DND-41 (cell line): ENCODE data around the gene MEG3.

Source experiments
- ATAC-seq: fragments of 200-7000 bp; cut with Tn5 transposase; 3 replicates; pipeline ENCODE4 v1.9.1; 2021; ENCODE audit warnings: low read depth; ENCODE audit not compliant: insufficient read depth
- DNase-seq: peaks from one replicate; pipeline ENCODE4 v3.0.0-alpha.2; 2020
- H2AFZ ChIP-seq: 2 replicates; pipeline ENCODE4 v1.6.0; 2012; ENCODE audit warnings: low read depth, low read length
- H3K27ac ChIP-seq: 2 replicates; pipeline ENCODE4 v1.5.1; 2012; ENCODE audit warnings: low read length, inconsistent platforms
- H3K27me3 ChIP-seq: fragments of 200-600 bp; sonication (generic); 2 replicates; pipeline ENCODE4 v1.6.0; 2012; ENCODE audit warnings: low read length, mild to moderate bottlenecking, inconsistent platforms; ENCODE audit not compliant: insufficient read depth, poor library complexity
- H3K36me3 ChIP-seq: 2 replicates; pipeline ENCODE4 v1.5.1; 2012; ENCODE audit warnings: low read length, inconsistent platforms; ENCODE audit not compliant: insufficient read depth
- H3K4me1 ChIP-seq: 2 replicates; pipeline ENCODE4 v1.5.1; 2012; ENCODE audit warnings: mild to moderate bottlenecking, low read length; ENCODE audit not compliant: insufficient read depth
- H3K4me2 ChIP-seq: 2 replicates; pipeline ENCODE4 v1.6.0; 2012; ENCODE audit warnings: mild to moderate bottlenecking, moderate library complexity, low read length, inconsistent platforms; ENCODE audit not compliant: insufficient read depth
- H3K4me3 ChIP-seq, 2 experiments: fragments of 200-600 bp in 1 of 2; shearing (Covaris generic) in 1 of 2; 2 replicates each; pipeline ENCODE4 v1.5.1; 2012 to 2016; ENCODE audit warnings: inconsistent platforms in 2 of 2, low read length in 2 of 2, mild to moderate bottlenecking in 2 of 2, low read depth in 1 of 2, moderate library complexity in 1 of 2
- H3K79me2 ChIP-seq: 2 replicates; pipeline ENCODE4 v1.6.0; 2012; ENCODE audit warnings: low read length, inconsistent platforms; ENCODE audit not compliant: insufficient read depth
- H3K9ac ChIP-seq: 2 replicates; pipeline ENCODE4 v1.6.0; 2012; ENCODE audit warnings: low read depth, mild to moderate bottlenecking, inconsistent platforms, low read length, moderate library complexity
- H3K9me3 ChIP-seq: 2 replicates; pipeline ENCODE4 v1.5.1; 2012; ENCODE audit warnings: low read length, moderate library complexity, mild to moderate bottlenecking, inconsistent platforms; ENCODE audit not compliant: insufficient read depth, severe bottlenecking
- H4K20me1 ChIP-seq: 2 replicates; pipeline ENCODE4 v1.6.0; 2012; ENCODE audit warnings: low read length; ENCODE audit not compliant: insufficient read depth
- CTCF ChIP-seq: IDR thresholded peaks from 2 replicates; pipeline ENCODE4 v1.5.1; 2012; ENCODE audit warnings: borderline replicate concordance, low read length, moderate library complexity, mild to moderate bottlenecking; ENCODE audit not compliant: poor library complexity, severe bottlenecking; ENCODE audit errors: extremely low read depth
- EZH2 ChIP-seq: IDR thresholded peaks from 3 replicates; pipeline ENCODE4 v1.6.1; 2012; ENCODE audit warnings: borderline replicate concordance, low read depth, mild to moderate bottlenecking, moderate library complexity, low read length, inconsistent platforms; ENCODE audit not compliant: severe bottlenecking

The MEG3 gene

GRCh38 chr14:100836941-100837804 is 11.3 kb downstream of the MEG3 start:
- no peaks in the 10 kb centered on the region for H3K79me2 ChIP-seq
- H4K20me1 ChIP-seq: 0 out of 2 replicates have a peak, but pooled peaks cover 5% of the 10 kb centered on the region
- DNase-seq (no peak), ATAC-seq (no peak)
- no peak overlapping the region for H3K4me2 ChIP-seq
- no peaks in the 10 kb centered on the region for H3K9me3 ChIP-seq
- no peak overlapping the region for H3K27ac ChIP-seq
- no peaks in the 10 kb centered on the region for H3K36me3 ChIP-seq
- no peak overlapping the region for H3K9ac ChIP-seq
- TF ChIP-seq CTCF: no peak
- TF ChIP-seq EZH2: no peak
- H3K4me1 ChIP-seq: no peaks in the 10 kb centered on the region
- H2AFZ ChIP-seq: no peak overlapping the region
- H3K4me3 ChIP-seq: no peak overlapping the region
- H3K27me3 ChIP-seq: peaks cover 10% of the 10 kb centered on the region

DNA sequence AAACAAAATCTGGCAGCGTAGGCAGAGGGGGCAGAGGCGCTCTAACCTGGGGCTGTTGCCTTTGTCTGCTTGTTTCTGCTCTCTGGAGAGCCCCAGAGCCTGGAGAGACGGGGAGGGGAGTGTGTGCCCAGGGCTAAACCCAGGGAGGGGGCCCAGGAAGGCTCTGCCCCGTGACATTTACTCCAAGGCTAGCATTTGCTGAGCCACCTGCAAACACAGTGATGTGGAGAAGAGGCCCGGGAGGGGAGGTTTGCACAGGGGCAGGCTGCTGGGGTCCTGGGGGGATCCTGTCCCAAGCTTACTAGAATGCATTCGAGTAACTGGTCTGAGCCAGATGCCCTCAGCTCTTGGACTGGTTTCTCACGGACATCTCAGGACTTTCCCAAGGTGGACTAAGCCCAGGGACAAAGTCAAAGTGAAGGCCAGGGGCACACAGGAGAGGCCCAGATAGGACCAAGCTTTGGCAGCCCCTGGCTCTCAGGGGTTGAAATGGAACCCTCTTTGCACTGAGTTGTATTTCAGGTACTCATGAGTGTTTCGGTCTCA is 12.0 kb downstream of the MEG3 start:
- H3K4me1 ChIP-seq: no peaks in the 10 kb centered on the region
- H3K27me3 ChIP-seq: peaks cover 10% of the 10 kb centered on the region
- H2AFZ ChIP-seq: no peak overlapping the region
- no peak overlapping the region for H3K4me2 ChIP-seq
- H3K79me2 ChIP-seq: no peaks in the 10 kb centered on the region
- H3K27ac ChIP-seq: no peak overlapping the region
- H4K20me1 ChIP-seq: 0 out of 2 replicates have a peak, but pooled peaks cover 5% of the 10 kb centered on the region
- no peak overlapping the region for H3K9ac ChIP-seq
- DNase-seq: no peak
- ATAC-seq: no peak
- no peak overlapping the region for H3K4me3 ChIP-seq
- H3K9me3 ChIP-seq: no peaks in the 10 kb centered on the region
- TF ChIP-seq CTCF: no peak
- no peak for TF ChIP-seq EZH2
- H3K36me3 ChIP-seq: no peaks in the 10 kb centered on the region

DNA sequence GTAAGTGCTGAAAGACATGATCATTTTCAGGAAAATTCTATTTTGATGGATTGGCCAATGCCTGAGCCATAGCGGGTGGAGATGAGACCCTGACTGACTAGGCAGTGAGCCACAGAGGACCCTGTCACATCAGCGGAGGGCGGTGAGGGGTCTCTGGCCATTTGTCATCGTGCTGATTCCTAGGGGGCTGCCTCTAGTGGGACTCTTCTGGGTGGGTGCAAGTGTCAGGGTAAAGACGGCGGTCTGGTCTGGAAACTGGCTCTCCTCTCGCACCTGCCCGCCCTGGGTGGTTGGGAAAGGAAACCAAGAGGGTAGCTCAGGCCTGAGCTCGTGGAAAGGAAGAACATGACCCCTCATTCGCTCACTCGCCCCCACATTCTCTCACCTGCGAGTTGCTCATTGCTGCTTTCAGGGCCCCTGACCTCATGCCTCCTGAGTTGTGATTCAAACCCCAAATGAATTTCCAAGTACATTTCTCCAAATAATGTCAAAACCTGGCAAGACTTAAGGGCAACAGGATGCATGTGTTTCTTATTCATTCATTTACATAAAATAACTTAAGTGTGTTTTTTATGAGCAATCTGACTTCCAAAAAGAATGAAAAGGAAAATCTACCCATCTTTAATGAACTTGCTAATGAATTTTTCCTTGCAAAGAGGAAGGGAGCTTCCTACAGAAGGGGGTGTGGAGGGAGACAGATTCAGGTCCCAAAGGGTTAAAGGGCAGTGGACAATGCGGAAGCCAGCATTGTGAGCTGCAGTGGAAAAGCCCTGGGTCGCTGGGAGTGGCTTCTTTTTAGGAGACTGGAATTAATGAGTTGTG is 12.8 kb downstream of the MEG3 start:
- H3K4me3 ChIP-seq: no peak overlapping the region
- ATAC-seq: no peak
- 0 out of 2 replicates have a peak, but pooled peaks cover 5% of the 10 kb centered on the region for H4K20me1 ChIP-seq
- H3K27me3 ChIP-seq: peaks cover 10% of the 10 kb centered on the region
- no peaks in the 10 kb centered on the region for H3K79me2 ChIP-seq
- no peaks in the 10 kb centered on the region for H3K36me3 ChIP-seq
- no peak overlapping the region for H3K4me2 ChIP-seq
- DNase-seq: no peak
- H3K27ac ChIP-seq: no peak overlapping the region
- H3K4me1 ChIP-seq: peaks cover 7% of the 10 kb centered on the region
- TF ChIP-seq CTCF (no peak), EZH2 (no peak)
- no peaks in the 10 kb centered on the region for H3K9me3 ChIP-seq
- no peak overlapping the region for H2AFZ ChIP-seq
- H3K9ac ChIP-seq: no peak overlapping the region
